Lower leg skin (tissue), 4 donors: ENCODE results near the gene NTRK3. TPM values are rescaled to one million over a fixed set of nuclear protein-coding genes. Genes with fewer than 3 reads are reported as not detected.

Source experiments
- DNase-seq, 2 donors: peaks; one replicate each; pipeline ENCODE4 v3.0.0-alpha.2; 2019; ENCODE audit warnings: low spot score in 2 of 2
- H3K4me3 ChIP-seq: fragments of 200-600 bp; sonication (generic); 2 replicates; pipeline ENCODE4 v1.5.1; 2017; ENCODE audit warnings: mild to moderate bottlenecking, low read depth; ENCODE audit not compliant: poor library complexity, severe bottlenecking
- POLR2A ChIP-seq, 2 donors: fragments of 450-650 bp; IDR thresholded peaks; one replicate each; pipeline ENCODE4 v1.6.1; 2016 to 2017; ENCODE audit warnings: antibody characterized with exemption in 2 of 2, mild to moderate bottlenecking in 1 of 2, moderate library complexity in 1 of 2
- WGBS, 2 donors: methylation state at CpG; one replicate each; pipeline ENCODE4 v1.1.5; 2018; 5-methylcytosine and 5-hydroxymethylcytosine counted together
- intact Hi-C: fragments of 100-400 bp; cut with DNase I; formaldehyde crosslinking; loops from one replicate; pipeline ENCODE4 v1.15.0; 2023; ENCODE audit warnings: low total_unique reads
- total RNA-seq, 4 donors: library from RNA; depleted of rRNA; stranded (reverse); fragments of >200 nt; gene quantifications; one replicate each; pipeline ENCODE4 v1.1.0, GENCODE V29; 2016
- TF ChIP-seq, protein P1 (sequence below), 3 donors: fragments of 450-650 bp; IDR thresholded peaks; one replicate each; pipeline ENCODE4 v1.5.1; 2016; ENCODE audit warnings: antibody characterized with exemption in 3 of 3, mild to moderate bottlenecking in 3 of 3, moderate library complexity in 2 of 3

Gene NTRK3
- total RNA-seq, 4 donors from 2014 or later, result 0.97 to 5.4 (median 4.4) TPM

DNA sequence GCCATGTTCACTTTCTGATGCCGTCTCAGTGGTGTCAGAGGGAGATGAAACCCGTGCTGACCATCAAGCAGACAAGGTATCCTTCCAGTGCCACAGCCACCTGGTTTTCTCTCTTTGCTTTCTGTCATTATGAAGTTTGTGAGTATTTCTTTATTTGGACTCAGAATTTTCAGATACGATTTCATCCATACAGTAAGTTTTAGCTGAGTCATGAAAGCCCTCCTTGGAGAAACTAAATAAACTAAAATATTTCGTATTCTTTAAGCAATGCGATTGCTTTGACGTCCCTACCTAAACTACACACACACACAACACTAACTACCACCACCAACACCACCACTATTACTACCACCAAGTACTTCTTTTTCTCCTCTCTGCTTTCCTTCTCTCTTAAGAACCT is 350.1 kb downstream of the NTRK3 start:
- no peak for TF ChIP-seq POLR2A (IDR thresholded peaks at IDR 0.05)
- TF ChIP-seq, protein P1, sequence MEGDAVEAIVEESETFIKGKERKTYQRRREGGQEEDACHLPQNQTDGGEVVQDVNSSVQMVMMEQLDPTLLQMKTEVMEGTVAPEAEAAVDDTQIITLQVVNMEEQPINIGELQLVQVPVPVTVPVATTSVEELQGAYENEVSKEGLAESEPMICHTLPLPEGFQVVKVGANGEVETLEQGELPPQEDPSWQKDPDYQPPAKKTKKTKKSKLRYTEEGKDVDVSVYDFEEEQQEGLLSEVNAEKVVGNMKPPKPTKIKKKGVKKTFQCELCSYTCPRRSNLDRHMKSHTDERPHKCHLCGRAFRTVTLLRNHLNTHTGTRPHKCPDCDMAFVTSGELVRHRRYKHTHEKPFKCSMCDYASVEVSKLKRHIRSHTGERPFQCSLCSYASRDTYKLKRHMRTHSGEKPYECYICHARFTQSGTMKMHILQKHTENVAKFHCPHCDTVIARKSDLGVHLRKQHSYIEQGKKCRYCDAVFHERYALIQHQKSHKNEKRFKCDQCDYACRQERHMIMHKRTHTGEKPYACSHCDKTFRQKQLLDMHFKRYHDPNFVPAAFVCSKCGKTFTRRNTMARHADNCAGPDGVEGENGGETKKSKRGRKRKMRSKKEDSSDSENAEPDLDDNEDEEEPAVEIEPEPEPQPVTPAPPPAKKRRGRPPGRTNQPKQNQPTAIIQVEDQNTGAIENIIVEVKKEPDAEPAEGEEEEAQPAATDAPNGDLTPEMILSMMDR (IDR thresholded peaks at IDR 0.05), result no peak
- intact Hi-C loops, result no loop called here
- DNase-seq, result no peak
- 89% methylated on average over 6 of the region's 6 CpGs for WGBS, 2 donors
- no peak overlapping the region for H3K4me3 ChIP-seq

DNA sequence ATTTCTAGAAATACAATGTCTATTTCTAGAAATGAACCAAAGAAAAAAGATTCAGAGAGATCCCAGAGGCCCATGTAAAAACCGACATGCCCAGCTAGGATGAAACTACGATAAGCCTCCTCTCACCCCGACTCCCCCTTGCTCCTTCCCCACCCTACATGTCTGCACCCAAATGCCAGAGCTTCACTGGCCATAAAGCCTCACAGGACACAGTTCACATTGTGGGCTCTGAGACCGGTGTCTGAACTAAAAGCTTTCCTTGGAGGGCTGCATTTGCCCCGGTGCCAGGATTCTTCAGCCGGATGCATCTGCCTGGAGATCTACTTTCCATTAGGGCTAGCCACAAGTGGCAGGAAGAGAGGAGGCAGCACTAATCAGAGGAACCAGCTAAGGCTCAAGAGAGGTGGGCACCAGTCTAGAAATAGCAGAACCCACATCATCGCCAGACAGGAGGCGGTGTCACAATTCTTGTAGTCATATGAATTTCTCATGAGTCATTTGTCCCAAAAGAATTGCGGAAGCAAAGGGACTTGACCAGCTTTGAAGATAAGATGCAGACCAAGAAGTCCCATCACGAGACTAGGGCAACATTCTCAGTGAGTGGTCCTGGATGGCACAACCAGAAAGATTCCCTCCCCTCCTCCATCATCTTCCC is 353.6 kb downstream of the NTRK3 start:
- intact Hi-C loops, result no loop called here
- TF ChIP-seq POLR2A (IDR thresholded peaks at IDR 0.05), result no peak
- TF ChIP-seq, protein P1 (IDR thresholded peaks at IDR 0.05), result no peak
- peak in 1 of 2 donors; percentile 25 for DNase-seq
- WGBS, 2 donors, result 80 to 84% methylated on average over 10 of the region's 10 CpGs
- H3K4me3 ChIP-seq, result no peak overlapping the region

DNA sequence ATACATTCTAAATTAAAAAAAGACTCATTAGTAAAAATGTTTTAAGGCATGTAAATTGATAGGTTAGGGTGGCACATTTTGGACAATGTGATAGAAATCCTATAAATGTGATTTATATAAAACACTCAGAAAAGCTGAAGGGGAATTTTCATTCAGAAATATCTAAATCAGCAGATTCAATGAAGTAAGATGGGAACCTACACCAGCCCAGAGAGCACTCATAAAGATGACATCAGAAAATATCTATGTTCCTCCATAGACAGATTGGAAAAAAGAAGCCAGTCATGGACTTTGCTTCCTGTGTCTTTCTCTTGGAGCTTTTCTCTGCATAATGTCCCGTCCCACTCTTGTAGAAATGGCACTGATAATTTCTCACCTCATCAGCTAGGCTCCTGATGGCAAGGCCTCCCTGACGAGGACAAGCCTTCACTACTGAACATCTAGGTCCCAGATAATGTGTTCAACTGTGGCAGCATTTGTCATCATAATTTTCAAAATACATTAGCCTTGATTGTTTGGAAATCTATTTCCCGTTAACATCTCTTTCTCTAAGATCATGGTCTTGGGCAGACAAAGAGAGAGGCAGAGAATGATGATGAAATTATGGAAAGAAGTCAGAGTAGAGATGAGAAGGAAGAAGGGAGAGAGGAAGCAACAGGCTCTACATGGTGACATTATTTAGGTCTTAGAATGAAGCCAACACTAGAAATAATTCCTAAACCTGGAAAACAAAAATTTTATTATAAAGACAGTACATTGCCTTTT is 354.4 kb downstream of the NTRK3 start:
- 50 to 54% methylated on average over 3 of the region's 3 CpGs for WGBS, 2 donors
- no peak for DNase-seq
- TF ChIP-seq, protein P1 (IDR thresholded peaks at IDR 0.05), result no peak
- no peak for TF ChIP-seq POLR2A (IDR thresholded peaks at IDR 0.05)
- intact Hi-C loops, result no loop called here
- H3K4me3 ChIP-seq, result no peak overlapping the region

DNA sequence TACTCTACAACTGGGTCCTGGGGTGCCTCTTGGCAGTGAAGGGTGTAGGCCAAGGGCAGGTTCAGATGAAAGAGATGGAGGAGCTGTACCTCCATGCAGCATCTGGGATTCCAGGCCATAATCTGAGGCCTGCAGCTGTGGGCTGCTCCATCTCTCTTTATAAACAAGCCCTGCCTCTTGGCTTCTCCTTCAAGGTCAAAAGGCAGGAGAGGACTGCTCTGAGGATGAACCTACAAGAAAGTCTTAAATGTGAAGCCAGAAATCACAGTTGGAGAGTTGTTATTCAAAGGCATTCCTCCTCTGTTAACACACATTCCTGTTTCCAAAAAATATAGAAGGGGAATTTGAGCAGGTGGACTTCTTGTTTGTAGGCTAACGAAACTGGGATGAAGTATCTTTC is 355.5 kb downstream of the NTRK3 start:
- TF ChIP-seq, protein P1 (IDR thresholded peaks at IDR 0.05), result no peak
- TF ChIP-seq POLR2A (IDR thresholded peaks at IDR 0.05), result no peak
- no peak for DNase-seq
- WGBS, 2 donors, result 62 to 68% methylated on average over 1 of the region's 1 CpG
- intact Hi-C loops, result no loop called here
- no peak overlapping the region for H3K4me3 ChIP-seq

DNA sequence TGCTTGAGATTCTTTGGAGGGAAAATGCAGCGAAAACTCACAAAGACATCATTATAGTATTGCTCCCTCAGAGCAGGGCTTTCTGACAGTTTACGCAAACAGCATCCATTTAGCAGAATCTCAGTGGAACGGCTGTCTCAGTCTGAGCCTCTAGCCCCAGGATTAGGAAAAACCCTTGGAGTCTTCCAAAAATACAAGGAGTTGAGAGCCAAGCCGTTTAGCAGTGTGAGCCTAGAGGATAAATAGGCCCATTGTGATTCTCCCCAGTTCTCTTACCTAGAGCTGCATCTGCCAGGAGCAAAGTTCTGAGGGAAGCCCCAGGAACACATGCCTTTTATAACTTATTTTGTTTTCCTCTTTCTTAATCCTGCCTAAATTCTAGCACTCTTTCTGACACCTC is 359.6 kb downstream of the NTRK3 start:
- no peak for DNase-seq
- H3K4me3 ChIP-seq, result no peak overlapping the region
- intact Hi-C loops, result no loop called here
- no peak for TF ChIP-seq POLR2A (IDR thresholded peaks at IDR 0.05)
- TF ChIP-seq, protein P1 (IDR thresholded peaks at IDR 0.05), result no peak
- WGBS, 2 donors, result 54 to 56% methylated on average over 4 of the region's 4 CpGs
